22Rv1 (cell line): ENCODE measurements around the gene SMPD4.
"Not testable (repeated sequence)": the region's sequence is repeated elsewhere in the genome, so short reads cannot be mapped to it uniquely, and the experiment has no call there.

Experiments
- H3K27ac ChIP-seq: fragments of 450-650 bp; 2 replicates; pipeline ENCODE4 v1.5.1; 2017
- CTCF ChIP-seq: fragments of 450-650 bp; IDR thresholded peaks from 2 replicates; pipeline ENCODE4 v1.5.1; 2017; ENCODE audit warnings: mild to moderate bottlenecking
- ZFX ChIP-seq: fragments of 450-650 bp; IDR thresholded peaks from 2 replicates; pipeline ENCODE4 v1.6.1; 2017; ENCODE audit warnings: antibody characterized with exemption, borderline replicate concordance

Gene SMPD4

DNA sequence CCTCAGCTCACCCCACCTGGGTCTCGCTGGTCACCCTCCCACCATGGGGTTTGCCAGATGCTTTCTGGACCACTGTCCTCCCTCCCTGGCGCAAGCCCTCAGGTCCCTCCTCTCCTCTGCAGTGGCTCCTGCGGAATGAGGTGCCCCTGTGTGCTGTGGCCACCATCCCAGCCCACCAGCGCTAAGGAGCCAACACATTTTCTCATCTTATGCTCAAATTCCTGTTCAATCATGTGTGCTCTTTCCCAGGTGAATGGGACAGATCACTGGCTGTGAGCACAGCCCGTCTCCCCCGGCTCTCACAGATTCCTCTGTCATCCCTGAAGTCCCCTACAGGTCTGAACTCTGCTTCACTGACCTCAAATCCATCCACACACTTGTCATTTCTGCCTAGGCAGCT is 21.3 kb downstream of the SMPD4 start:
- TF ChIP-seq ZFX (no peak), CTCF (no peak)
- no peak overlapping the region for H3K27ac ChIP-seq

- not testable (repeated sequence) for H3K27ac ChIP-seq
Measured at GRCh38 chr2:130159376-130159775, 22.0 kb downstream of the SMPD4 start.

- H3K27ac ChIP-seq = no peak overlapping the region
- TF ChIP-seq ZFX (no peak), CTCF (no peak)
Measured at GRCh38 chr2:130158631-130159030, 22.8 kb downstream of the SMPD4 start.

- not testable (repeated sequence) for H3K27ac ChIP-seq
Measured at GRCh38 chr2:130157825-130158514, 23.4 kb downstream of the SMPD4 start.

DNA sequence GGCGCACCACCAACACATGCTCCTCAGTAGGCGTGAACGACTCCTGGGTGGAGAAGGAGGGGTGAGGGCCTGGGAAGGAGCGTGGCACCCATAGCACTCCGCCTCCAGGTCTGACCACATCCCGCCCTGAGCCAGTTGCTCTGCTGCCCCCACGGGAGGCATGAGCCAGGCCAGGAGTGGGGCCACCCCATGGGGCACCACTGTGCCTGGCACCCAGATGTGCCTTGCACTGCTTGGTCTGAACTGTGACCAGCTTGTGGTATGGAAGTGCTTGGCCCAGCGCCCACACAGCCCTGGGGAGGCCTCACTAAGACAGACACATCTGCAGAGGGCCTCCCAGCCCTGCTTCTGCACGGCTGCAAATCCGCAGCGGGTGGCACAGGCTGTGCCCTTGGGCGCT is 24.0 kb downstream of the SMPD4 start:
- H3K27ac ChIP-seq = not testable (repeated sequence)

- no peak overlapping the region for H3K27ac ChIP-seq
- TF ChIP-seq ZFX = no peak
Measured at GRCh38 chr2:130156624-130157004, 24.8 kb downstream of the SMPD4 start.

- not testable (repeated sequence) for H3K27ac ChIP-seq
- TF ChIP-seq CTCF = peak; percentile 61
Measured at GRCh38 chr2:130155956-130156623, 25.3 kb downstream of the SMPD4 start.

DNA sequence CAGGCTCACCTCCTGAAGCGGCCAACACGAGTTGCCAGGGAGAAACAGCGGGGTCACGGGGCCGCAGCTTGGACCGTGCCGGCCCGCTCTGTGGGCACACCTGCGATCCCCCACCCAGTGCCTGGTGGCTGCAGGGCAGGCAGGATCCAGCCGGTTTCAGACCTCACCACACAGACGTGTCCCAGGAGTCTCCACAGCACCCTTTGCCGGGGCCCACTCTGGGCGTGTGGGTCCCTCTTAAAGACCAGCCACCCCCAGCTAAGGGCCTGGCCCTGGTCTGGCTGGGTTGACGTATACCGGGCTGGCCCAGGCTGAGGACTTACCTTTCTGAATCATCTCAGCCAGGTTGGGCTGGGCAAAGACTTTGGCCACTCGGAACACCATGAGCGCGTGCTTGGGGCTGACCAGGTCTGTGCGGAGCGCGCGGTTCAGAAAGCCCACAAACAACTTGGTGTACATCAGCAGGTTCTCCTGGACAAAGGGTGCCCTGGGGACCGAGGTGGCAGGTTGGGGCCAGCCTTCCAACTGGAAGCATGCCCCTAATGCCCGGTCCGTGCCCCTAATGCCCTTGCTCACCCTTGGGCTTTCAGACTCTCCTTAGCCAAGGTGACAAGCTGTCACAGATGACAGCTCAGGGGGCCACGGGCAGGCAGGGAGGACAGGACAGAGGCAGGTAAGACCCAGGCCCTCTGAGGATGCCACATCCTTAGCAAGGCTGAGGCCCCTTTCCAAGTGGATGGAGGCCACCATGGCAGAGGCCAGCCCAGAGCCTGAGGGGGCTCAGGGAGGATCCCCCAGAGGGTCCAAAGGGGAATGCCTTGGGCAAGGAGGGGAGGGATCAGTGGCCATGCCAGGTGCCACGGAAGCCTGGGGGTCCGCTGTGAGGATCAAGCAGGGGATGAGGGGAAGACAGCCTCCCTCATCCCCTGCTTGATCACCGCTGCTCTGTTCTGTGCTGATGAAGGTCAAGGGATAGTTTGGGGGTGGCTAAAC is 26.3 kb downstream of the SMPD4 start:
- H3K27ac ChIP-seq = no peak overlapping the region
- TF ChIP-seq ZFX (no peak), CTCF (no peak)

GRCh38 chr2:130154423-130154770 is 27.0 kb downstream of the SMPD4 start:
- H3K27ac ChIP-seq = not testable (repeated sequence)

- H3K27ac ChIP-seq = not testable (repeated sequence)
Measured at GRCh38 chr2:130153721-130154422, 27.5 kb downstream of the SMPD4 start.
